Measurements from ENCODE around the gene CTTNBP2.

The CTTNBP2 gene

GRCh38 chr7:117776224-117776623 lies 97.0 kb downstream of the CTTNBP2 start:
- TF ChIP-seq, protein P1, sequence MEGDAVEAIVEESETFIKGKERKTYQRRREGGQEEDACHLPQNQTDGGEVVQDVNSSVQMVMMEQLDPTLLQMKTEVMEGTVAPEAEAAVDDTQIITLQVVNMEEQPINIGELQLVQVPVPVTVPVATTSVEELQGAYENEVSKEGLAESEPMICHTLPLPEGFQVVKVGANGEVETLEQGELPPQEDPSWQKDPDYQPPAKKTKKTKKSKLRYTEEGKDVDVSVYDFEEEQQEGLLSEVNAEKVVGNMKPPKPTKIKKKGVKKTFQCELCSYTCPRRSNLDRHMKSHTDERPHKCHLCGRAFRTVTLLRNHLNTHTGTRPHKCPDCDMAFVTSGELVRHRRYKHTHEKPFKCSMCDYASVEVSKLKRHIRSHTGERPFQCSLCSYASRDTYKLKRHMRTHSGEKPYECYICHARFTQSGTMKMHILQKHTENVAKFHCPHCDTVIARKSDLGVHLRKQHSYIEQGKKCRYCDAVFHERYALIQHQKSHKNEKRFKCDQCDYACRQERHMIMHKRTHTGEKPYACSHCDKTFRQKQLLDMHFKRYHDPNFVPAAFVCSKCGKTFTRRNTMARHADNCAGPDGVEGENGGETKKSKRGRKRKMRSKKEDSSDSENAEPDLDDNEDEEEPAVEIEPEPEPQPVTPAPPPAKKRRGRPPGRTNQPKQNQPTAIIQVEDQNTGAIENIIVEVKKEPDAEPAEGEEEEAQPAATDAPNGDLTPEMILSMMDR (conservative IDR thresholded peaks at IDR 0.05) = no peak

DNA sequence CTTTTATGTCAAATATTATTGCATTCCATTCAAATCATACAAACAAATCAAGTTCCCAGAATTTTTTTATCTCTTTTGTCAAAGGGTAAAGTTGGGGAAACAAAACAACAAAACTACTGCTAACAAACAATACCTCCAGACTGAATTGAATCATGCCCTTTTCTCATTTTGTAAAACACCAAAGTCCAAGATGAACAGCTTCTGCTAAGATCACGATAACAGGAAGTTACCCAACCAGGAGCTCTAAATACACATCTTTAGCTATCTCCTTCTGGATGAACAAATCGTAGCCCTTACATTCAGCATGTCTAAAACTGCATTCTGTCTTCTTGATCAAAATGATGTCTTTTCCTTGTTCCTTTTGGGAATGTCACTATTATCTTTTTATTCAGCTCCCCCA lies 97.4 kb downstream of the CTTNBP2 start:
- TF ChIP-seq, protein P1 (conservative IDR thresholded peaks at IDR 0.05) = no peak
- H3K27ac ChIP-seq = no peak overlapping the region

More at GRCh38 chr7:117776224-117776623, 97.0 kb downstream of the CTTNBP2 start:
- H3K27ac ChIP-seq = no peak overlapping the region

DNA sequence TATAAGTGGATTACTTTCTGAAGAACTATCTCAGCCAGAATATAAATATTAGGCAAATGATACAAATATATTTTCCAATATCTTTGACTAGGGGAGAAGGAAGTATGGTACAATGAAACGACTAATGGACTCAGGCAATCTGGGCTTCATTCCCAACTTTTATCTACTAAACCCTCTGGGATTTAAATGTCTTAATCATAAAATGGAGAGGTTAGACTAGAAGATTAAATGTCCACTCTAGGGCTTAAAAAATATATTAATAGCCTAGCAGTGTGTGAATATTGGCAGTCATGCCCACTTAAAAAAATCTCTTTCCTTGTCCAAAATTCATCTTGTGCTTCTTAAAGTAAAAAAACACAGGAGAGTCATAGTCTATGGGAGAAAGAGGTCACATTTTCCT lies 98.3 kb downstream of the CTTNBP2 start:
- no peak overlapping the region for H3K27ac ChIP-seq
- TF ChIP-seq, protein P1 (conservative IDR thresholded peaks at IDR 0.05) = no peak

- TF ChIP-seq, protein P1 (conservative IDR thresholded peaks at IDR 0.05) = no peak
- H3K27ac ChIP-seq = no peak overlapping the region
Measured at GRCh38 chr7:117772421-117772820, 100.8 kb downstream of the CTTNBP2 start.

DNA sequence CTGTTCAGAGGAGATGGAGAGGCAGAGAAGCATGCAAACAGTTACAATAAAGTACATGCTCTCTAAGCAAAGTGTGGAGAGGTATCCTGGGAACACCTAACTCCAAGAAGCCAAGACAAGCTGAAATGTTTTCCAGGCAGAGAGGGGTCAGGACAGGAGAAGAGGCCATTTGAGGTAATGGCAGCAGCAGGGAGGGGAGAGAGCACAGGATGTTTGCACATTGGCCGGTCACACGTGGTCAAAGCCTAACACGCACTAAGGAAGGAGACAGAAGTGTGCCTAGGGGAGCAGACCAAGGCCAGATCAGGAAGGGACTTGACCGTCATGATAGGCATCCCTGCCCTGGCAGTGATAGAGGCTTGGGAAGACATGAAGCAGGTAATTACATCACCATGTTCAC lies 101.5 kb downstream of the CTTNBP2 start:
- TF ChIP-seq, protein P1 (conservative IDR thresholded peaks at IDR 0.05) = no peak
- H3K27ac ChIP-seq = no peak overlapping the region

DNA sequence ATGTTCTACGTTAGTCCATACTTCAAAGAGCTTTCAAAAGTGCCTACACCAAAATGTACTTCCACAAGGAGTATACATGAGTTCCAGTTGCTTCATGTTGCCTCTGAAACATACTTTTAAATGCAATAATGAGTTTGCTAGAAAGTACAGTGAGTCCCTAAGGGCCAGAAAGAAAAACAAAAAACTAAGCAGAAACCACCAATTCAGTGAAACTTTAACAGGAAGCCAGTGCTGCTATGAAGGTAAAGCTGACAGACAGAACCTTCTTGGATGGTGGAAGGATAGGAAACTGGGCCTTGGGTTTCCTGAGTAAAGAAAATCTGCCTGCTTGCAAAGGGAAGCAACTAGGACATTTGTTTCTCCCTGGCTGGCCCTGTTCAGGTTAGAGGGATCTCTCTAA lies 104.2 kb downstream of the CTTNBP2 start:
- TF ChIP-seq, protein P1 (conservative IDR thresholded peaks at IDR 0.05) = no peak
- H3K27ac ChIP-seq = no peak overlapping the region

GRCh38 chr7:117767951-117768350 lies 105.3 kb downstream of the CTTNBP2 start:
- H3K27ac ChIP-seq = no peak overlapping the region
- TF ChIP-seq, protein P1 (conservative IDR thresholded peaks at IDR 0.05) = no peak

GRCh38 chr7:117766913-117767312 lies 106.3 kb downstream of the CTTNBP2 start:
- TF ChIP-seq, protein P1 (conservative IDR thresholded peaks at IDR 0.05) = no peak
- no peak overlapping the region for H3K27ac ChIP-seq
